Stimulated activated CD4-positive, alpha-beta T cell treated with anti-CD3 and anti-CD28 coated beads, Interleukin-4, amount 100 ng/mL, for 4 hours (primary cell): ENCODE results near the gene SYCP3.

Source experiments
- DNase-seq, 2 experiments: peaks; one replicate each; pipeline ENCODE4 v3.0.0-alpha.2; 2020

SYCP3 gene

DNA sequence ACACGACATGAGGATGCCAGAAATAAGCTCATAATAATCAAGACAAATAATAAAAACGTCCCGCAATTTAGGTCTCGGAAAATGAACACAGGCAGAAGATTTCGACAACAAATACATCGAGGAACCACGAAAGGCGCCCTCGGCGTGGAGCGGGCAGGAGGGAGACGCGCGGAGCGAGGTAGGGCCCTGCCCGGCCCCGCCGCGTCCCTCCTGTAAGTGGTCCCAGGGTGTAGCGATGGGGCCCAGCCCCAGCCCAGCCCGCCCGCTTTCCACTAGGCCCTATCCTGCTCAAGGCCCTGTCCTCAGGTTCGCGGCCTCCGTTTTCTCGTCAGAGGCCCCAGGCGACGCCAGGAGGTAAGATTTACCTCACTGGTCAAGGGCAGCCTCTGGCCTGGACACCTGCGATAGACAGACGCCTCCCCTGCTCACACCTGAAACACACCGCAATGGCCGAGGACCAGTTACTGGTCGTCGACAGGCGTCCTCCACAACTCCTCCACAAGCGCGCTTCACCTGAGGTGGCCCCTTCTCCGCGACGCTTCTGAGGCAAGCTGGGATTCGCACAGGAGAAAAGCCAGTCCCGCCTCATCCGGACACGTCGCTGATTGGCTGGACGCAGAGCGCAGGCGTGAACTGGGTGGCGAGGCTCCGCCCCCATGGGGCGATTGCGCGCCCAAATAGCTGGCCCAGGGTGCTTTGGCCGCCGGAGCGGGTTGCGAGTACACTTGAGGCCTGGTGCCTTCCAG is at the start of gene SYCP3:
Gene SYCP3 (minus strand): TSS at position 543 of the 746 bp plus-strand sequence. CDS start 1,527 bp downstream, outside the sequence.
- no peak for DNase-seq

GRCh38 chr12:101785671-101786070 is 46.4 kb upstream of the SYCP3 start:
- no peak for DNase-seq

DNA sequence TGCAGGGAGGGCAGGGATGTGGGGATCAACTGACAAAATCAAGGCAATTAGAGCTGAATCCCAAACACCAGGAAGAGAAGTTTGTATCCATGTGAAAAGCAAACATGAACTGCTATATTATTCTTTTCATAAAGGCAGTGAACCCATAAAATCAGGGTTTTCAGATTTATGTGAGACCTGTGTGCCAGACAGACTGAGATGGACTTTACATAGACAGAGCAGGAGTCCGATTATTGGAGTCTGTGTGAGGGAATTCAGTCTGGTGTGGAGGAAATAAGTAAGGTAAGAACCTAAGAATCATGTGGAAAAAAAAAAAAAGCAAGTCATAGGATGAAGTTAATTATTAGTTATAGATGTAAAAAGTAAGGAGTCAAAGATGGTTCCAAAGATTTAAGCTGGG is 45.1 kb upstream of the SYCP3 start:
- no peak for DNase-seq

GRCh38 chr12:101783838-101784237 is 44.6 kb upstream of the SYCP3 start:
- no peak for DNase-seq

DNA sequence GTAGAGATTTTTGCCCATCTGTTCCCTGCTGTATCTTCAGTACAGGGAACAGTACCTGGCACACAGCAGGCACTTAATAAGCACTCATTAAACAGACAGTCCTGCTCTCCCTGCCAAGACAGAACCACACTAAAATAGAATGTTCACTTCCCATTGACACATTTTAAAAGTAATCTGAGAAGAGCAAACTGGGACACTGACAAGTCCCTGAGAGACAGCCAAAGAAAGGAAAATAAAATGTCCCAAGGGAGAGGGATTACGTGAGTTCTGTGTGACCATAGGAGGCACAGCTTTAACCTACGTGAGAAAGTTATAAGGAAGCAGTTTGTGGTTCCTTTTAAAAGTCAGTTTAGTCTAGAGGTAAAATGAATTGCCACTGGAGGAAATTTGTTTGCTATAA is 43.9 kb upstream of the SYCP3 start:
- no peak for DNase-seq

GRCh38 chr12:101782273-101782731 is 43.0 kb upstream of the SYCP3 start:
- no peak for DNase-seq

- DNase-seq = no peak
These were observed 42.6 kb upstream of the SYCP3 start for GRCh38 chr12:101781834-101782233.

DNA sequence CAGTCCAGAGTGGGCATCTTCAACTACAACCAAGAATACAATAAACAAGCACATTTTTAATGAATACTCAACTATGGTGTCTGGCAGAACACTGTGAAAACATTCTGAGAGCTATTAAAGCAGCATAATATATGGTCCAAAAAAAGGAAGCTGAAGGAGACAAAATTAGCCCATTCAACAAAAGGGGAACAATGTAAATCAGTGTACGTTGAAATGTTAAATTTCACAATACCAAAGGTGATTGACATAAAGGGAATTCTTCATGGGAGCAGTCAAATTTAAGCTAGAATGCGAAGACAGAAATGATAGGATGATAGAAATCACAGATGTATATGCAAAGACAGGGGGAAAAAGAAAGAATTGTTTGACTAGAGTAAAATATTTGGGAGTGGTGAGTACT is 41.3 kb upstream of the SYCP3 start:
- no peak for DNase-seq

GRCh38 chr12:101779626-101780025 is 40.4 kb upstream of the SYCP3 start:
- no peak for DNase-seq

DNA sequence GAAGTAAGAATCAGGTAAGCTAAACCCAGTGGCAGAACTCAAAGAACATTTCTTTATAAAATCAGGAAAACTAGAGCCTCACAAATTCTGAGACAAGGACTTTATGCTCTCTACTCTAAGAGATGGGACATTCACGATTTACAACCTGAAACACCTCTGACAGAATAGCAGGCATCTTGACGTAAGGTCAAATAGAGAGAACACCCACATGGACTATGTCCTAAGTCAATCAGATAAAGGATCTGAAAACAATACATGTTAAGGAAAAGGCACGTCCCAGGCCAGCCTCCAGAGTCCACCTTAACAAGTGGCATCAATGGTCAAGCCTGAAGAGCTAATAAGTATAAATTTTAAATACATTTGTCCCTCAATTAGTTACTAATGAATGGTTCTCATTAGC is 39.9 kb upstream of the SYCP3 start:
- no peak for DNase-seq

- DNase-seq = no peak
These were observed 38.7 kb upstream of the SYCP3 start for GRCh38 chr12:101777978-101778377.

- DNase-seq = no peak
These were observed 38.2 kb upstream of the SYCP3 start for GRCh38 chr12:101777485-101777884.

- no peak for DNase-seq
These were observed 36.6 kb upstream of the SYCP3 start for GRCh38 chr12:101775816-101776215.

DNA sequence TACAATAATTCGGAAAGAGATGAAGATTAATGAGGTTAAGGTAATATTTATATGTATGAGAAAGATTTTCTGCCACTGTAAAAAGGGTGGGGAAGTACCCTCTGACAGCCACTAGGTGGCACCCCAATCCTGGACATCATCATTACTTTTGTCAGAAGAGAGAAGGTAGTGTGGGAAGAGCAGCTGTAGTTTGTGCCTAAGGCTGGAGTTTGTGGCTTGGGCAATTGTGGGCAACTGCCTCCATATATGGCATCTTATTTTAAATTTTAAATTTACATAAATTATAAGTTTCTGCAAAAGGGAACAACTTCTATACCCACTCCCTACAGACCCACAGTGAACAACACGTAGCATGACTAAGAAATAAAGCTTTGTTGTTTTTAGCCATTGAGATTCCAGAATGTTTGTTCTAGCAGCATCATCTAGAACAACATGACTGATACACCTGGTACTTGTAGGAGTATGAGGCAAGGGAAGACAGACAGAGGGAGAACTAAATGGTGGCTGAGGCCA is 34.4 kb upstream of the SYCP3 start:
- DNase-seq = peak; percentile 54 to 60

DNA sequence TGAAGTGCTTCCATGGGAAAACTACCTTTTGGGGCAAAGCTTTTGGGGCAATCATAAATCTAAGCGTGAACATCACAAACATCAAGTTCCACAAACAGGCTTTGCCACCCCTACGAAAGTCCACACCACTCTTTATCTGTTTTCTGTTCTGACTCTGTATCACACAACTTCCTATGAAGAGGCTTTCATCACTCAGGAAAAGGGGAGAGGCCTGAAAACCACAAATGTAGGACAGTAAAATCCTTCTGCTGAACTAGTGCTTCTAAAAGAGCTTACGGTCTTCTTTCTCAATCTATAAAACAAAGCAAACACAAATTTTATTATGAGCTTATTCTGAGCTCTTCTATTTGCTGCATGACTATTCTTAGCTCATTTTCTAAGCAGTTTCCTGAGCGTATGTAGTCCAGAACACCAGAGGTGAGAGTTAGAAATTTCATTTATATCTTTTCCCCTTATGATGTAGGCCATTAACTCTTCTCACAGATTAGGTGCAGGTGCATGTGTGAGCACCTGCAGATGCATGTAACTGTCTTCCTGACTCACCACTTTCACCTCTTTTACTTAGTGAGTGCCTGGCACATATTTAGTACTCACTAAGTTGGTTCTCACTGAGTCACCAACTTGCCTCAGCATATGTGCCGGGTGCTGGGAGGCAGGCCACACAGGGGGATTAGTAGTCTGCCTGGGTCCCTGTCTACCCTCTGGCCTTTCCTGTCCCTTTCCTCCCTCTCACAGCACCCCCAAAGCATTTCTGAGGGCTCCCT is 32.9 kb upstream of the SYCP3 start:
- no peak for DNase-seq

DNA sequence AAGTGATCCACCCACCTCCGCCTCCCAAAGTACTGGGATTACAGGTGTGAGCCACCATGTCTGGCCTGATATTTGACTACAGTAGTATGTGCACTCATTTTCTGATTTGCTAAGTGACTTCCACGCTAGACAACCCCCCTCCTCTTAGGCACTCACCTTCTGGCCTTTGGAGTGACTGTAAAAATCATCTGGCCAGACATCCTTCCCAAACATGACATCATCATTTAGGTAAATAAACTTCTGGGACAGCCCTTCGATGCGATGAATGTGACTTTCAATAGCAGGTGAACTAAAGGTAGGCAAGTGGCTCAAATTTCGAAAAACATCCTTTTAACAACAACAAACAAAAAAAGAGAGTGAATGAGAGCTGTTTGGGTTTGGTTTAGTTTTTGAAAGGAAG is 30.6 kb upstream of the SYCP3 start:
- DNase-seq = no peak

DNA sequence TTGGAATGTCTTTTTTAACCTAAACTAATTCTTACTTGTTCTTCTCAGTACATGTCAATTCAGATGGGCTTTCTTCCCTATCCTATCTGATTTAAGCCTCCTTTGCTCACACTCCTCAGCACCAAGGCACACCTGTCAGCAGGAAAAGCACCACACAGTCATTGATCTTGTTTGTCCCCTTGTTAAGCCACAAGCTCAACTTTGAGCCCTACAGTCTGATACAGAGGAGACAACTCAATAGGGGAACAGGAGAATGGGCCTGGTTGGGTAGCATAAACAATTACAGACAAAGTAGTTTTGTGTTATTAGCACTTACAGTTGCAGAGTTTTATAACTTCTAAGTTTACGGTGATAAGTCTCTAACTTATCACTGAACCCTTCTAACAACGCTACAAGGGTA is 29.5 kb upstream of the SYCP3 start:
- no peak for DNase-seq

GRCh38 chr12:101767537-101767936 is 28.3 kb upstream of the SYCP3 start:
- DNase-seq = no peak

DNA sequence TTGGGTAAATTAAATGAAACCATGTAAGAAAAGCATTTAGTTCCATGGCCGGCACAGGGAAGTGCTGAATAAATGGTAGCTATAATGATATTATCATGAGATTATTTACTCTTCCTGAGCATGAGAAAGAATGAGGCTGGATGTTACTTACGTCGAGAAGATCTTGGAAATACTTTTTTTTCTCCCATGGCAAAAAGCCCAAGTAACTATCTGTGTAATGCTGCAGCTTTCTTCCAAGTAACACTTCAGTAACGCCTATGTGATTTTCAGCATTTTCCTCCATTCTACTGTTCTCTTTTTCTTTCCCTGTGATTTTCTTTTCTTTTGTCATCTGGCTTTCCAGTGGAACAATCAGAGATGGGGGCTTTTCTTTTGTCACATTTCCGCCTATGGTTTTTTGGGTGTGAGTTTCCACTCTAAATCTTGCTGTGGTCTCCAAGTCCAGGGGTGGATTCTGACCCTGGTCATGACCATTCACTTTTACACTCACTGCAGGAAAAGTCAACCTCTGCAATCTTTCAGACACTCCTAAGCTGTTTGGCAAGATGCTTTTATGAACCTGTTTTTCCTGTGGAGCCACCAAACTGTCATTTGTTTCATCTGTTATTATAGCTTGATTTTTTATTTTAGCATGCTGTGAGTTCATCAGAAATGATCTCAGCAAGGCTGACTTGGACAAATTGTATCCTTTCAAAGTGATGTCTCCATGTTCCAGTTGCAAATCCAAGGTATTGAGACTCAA is 25.0 kb upstream of the SYCP3 start:
- no peak for DNase-seq

DNA sequence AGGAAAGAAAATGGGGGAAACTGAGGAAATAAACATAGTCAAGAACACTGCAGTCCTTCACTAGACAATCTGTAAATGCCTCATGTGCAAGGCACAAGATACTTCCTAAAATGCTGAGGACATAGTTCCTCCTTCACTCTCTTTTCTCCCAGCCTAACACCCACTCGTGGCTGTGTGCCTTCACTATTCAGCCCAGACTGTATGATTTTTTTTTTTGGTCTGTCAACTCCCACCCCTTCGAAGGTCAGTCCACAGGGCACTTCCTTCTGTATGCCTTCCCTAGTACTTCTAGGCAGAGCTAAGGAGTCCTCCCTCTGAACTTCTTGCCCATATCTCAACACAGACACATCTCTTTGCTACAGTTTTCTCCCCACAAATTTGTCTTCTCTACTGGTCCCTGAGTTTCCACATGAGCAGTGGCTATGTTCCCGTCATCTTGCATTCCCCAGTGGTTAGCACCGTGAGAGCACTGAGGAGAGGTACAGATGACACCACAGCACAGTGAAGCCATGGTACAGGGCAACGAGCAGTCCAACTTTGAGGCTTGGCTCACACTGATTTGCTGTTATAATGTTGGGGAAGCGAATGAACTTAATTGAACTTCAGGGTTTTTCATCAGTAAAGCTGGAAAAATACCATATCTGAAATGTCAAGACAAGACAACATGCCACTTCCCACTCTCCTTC is 24.1 kb upstream of the SYCP3 start:
- DNase-seq = no peak

- no peak for DNase-seq
These were observed 22.5 kb upstream of the SYCP3 start for GRCh38 chr12:101761781-101762180.

- DNase-seq = no peak
These were observed 22.1 kb upstream of the SYCP3 start for GRCh38 chr12:101761350-101761749.
